Mesendoderm (in vitro differentiated cells): ENCODE results near the gene MLH1.
A peak's percentile ranks its signal among the peaks of the same experiment; 100 is the strongest.

Source experiments
- DNase-seq: peaks from one replicate; pipeline ENCODE4 v3.0.0; 2013
- H2AK5ac ChIP-seq: 2 replicates; pipeline ENCODE4 v1.6.1; 2013; ENCODE audit warnings: low read length, inconsistent platforms
- H2BK120ac ChIP-seq: 2 replicates; pipeline ENCODE4 v1.6.1; 2013; ENCODE audit warnings: low read depth, mild to moderate bottlenecking, low read length, moderate library complexity, mixed read lengths
- H2BK15ac ChIP-seq: replicated peaks from 2 replicates; pipeline ENCODE4 v1.6.1; 2013; ENCODE audit warnings: low read depth, mild to moderate bottlenecking, moderate library complexity
- H2BK5ac ChIP-seq: 2 replicates; pipeline ENCODE4 v1.6.1; 2013; ENCODE audit warnings: low read length, inconsistent platforms
- H3K18ac ChIP-seq: 2 replicates; pipeline ENCODE4 v1.6.1; 2013; ENCODE audit warnings: mild to moderate bottlenecking, low read length, mixed read lengths
- H3K23ac ChIP-seq: one replicate; pipeline ENCODE4 v1.6.1; 2013; ENCODE audit warnings: low read length
- H3K27ac ChIP-seq: 2 replicates; pipeline ENCODE4 v1.5.1; 2013; ENCODE audit warnings: low read depth, mild to moderate bottlenecking, inconsistent platforms, low read length, moderate library complexity
- H3K27me3 ChIP-seq: 2 replicates; pipeline ENCODE4 v1.6.1; 2013; ENCODE audit warnings: low read length, control low read depth, mild to moderate bottlenecking, inconsistent platforms; ENCODE audit not compliant: insufficient read depth, poor library complexity
- H3K36me3 ChIP-seq: 2 replicates; pipeline ENCODE4 v1.6.1; 2013; ENCODE audit warnings: low read length, inconsistent platforms; ENCODE audit not compliant: control insufficient read depth, insufficient read depth
- H3K4ac ChIP-seq: one replicate; pipeline ENCODE4 v1.6.1; 2013; ENCODE audit warnings: low read depth, mild to moderate bottlenecking, low read length, moderate library complexity
- H3K4me1 ChIP-seq: 2 replicates; pipeline ENCODE4 v1.6.1; 2013; ENCODE audit warnings: low read depth, low read length, inconsistent platforms; ENCODE audit not compliant: control insufficient read depth
- H3K4me2 ChIP-seq: 2 replicates; pipeline ENCODE4 v1.6.1; 2013; ENCODE audit warnings: low read length
- H3K4me3 ChIP-seq: 2 replicates; pipeline ENCODE4 v1.5.1; 2013; ENCODE audit warnings: mild to moderate bottlenecking, low read length
- H3K56ac ChIP-seq: one replicate; pipeline ENCODE4 v1.6.1; 2013; ENCODE audit warnings: low read length
- H3K79me1 ChIP-seq: 2 replicates; pipeline ENCODE4 v1.6.1; 2013; ENCODE audit warnings: low read length, inconsistent platforms
- H3K79me2 ChIP-seq: 2 replicates; pipeline ENCODE4 v1.6.1; 2013; ENCODE audit warnings: mild to moderate bottlenecking, low read length; ENCODE audit not compliant: control insufficient read depth, insufficient read depth
- H3K9ac ChIP-seq: 2 replicates; pipeline ENCODE4 v1.6.1; 2013; ENCODE audit warnings: low read length, inconsistent platforms
- H4K5ac ChIP-seq: one replicate; pipeline ENCODE4 v1.6.1; 2013; ENCODE audit warnings: low read length
- H4K8ac ChIP-seq: one replicate; pipeline ENCODE4 v1.6.1; 2013; ENCODE audit warnings: low read depth, mild to moderate bottlenecking, control low read depth, low read length, moderate library complexity
- WGBS: extraction: QIAGEN DNeasy Blood & Tissue Kit; methylation state at CpG from one replicate; pipeline ENCODE4 v1.1.7; 2013; ENCODE audit warnings: low lambda C conversion rate, missing lambda C conversion rate; ENCODE audit not compliant: insufficient coverage; ENCODE audit errors: extremely low coverage; 5-methylcytosine and 5-hydroxymethylcytosine counted together

The MLH1 gene

DNA sequence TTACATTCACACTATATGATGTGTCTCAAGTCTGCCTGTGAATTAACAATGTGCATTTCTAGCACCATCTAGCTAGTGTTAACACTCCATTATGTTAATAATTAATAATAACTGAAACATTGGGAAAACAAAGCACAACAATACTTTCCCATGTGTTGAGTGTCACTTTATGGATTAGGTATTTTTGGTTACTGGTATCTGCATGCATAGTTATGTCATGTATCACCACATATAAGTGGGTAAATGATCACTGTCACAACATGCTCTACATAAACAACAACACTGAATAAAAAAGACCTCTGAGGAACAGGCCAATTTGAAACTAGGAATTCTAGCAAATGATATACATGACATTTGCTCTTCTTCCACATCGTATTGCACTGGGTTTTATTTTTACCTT, 74.7 kb downstream of the MLH1 start:
- H3K9ac ChIP-seq, result no peak overlapping the region
- no peak overlapping the region for H3K4ac ChIP-seq
- H3K18ac ChIP-seq, result no peak overlapping the region
- no peaks in the 10 kb centered on the region for H3K36me3 ChIP-seq
- H2BK5ac ChIP-seq, result no peak overlapping the region
- DNase-seq, result no peak
- no peak overlapping the region for H3K4me2 ChIP-seq
- no peak overlapping the region for H4K8ac ChIP-seq
- no peak overlapping the region for H3K27ac ChIP-seq
- H2BK120ac ChIP-seq, result no peak overlapping the region
- no peaks in the 10 kb centered on the region for H3K27me3 ChIP-seq
- H3K23ac ChIP-seq, result no peak overlapping the region
- H2AK5ac ChIP-seq, result no peak overlapping the region
- no peak overlapping the region for H3K4me3 ChIP-seq
- H2BK15ac ChIP-seq, result no peak overlapping the region
- no peaks in the 10 kb centered on the region for H3K79me2 ChIP-seq
- no peaks in the 10 kb centered on the region for H3K79me1 ChIP-seq
- no peak overlapping the region for H3K56ac ChIP-seq
- H4K5ac ChIP-seq, result no peak overlapping the region
- WGBS, result no CpG with 5 or more reads among the region's 1 CpG
- no peaks in the 10 kb centered on the region for H3K4me1 ChIP-seq

DNA sequence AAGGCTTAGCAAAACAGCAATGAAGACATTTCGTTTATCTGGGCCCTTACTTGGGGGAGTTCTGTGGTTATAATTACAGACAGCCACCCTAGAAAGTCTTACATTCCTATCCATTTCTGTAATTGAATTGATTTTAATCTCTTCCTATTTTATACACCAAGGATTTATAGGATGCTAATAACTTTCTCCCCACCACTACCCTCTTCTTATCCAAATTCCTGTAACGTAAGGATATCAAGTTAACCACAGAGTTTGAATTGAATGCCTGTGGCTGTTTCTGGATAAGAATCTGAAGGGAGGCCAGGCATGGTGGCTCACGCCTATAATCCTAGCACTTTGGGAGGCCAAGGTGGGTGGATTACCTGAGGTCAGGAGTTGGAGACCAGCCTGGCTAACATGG, 78.6 kb downstream of the MLH1 start:
- no peaks in the 10 kb centered on the region for H3K79me2 ChIP-seq

DNA sequence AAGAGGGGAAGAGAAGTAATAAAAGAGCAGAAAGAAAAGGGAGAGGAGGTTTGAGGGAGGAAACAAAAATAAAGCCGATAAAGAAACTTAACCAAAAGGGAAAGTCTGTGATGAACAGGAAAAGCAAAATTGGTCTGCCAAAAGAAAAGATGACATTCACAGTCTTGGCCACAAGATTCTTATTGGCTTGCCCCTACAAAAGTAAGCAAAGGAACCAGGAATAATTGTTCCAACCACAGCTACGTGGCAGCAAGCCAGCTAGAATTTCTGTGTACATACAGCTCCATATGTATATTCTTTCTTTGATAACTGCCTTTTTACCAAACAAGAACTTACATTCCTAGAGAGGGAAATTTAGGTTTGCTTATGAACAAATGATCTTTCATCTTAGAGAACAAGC, 79.6 kb downstream of the MLH1 start:
- Histone ChIP-seq H2BK120ac (no peak overlapping the region), H3K4ac (no peak overlapping the region), H3K4me1 (no peaks in the 10 kb centered on the region), H2AK5ac (no peak overlapping the region), H4K8ac (no peak overlapping the region), H3K79me2 (no peaks in the 10 kb centered on the region), H3K4me3 (no peak overlapping the region), H3K4me2 (no peak overlapping the region), H2BK15ac (no peak overlapping the region), H3K36me3 (no peaks in the 10 kb centered on the region), H3K56ac (no peak overlapping the region), H3K27ac (no peak overlapping the region), H3K18ac (no peak overlapping the region), H3K79me1 (no peaks in the 10 kb centered on the region), H3K27me3 (no peaks in the 10 kb centered on the region), H4K5ac (no peak overlapping the region), H2BK5ac (no peak overlapping the region), H3K23ac (no peak overlapping the region), H3K9ac (no peak overlapping the region)
- DNase-seq, result no peak
- no CpG with 5 or more reads among the region's 2 CpGs for WGBS

More for the DNA sequence above, 78.6 kb downstream of the MLH1 start:
- H3K36me3 ChIP-seq, result no peaks in the 10 kb centered on the region
- H2AK5ac ChIP-seq, result no peak overlapping the region
- no peak overlapping the region for H3K4ac ChIP-seq
- no peak overlapping the region for H3K27ac ChIP-seq
- no peaks in the 10 kb centered on the region for H3K4me1 ChIP-seq
- WGBS, result no CpG with 5 or more reads among the region's 3 CpGs
- no peaks in the 10 kb centered on the region for H3K79me1 ChIP-seq
- no peak overlapping the region for H4K5ac ChIP-seq
- no peak overlapping the region for H2BK5ac ChIP-seq
- no peak overlapping the region for H3K23ac ChIP-seq
- no peak overlapping the region for H4K8ac ChIP-seq
- H3K27me3 ChIP-seq, result no peaks in the 10 kb centered on the region
- peak; percentile 18 for DNase-seq
- H3K9ac ChIP-seq, result no peak overlapping the region
- no peak overlapping the region for H2BK120ac ChIP-seq
- no peak overlapping the region for H2BK15ac ChIP-seq
- H3K18ac ChIP-seq, result no peak overlapping the region
- no peak overlapping the region for H3K4me3 ChIP-seq
- no peak overlapping the region for H3K4me2 ChIP-seq
- no peak overlapping the region for H3K56ac ChIP-seq

DNA sequence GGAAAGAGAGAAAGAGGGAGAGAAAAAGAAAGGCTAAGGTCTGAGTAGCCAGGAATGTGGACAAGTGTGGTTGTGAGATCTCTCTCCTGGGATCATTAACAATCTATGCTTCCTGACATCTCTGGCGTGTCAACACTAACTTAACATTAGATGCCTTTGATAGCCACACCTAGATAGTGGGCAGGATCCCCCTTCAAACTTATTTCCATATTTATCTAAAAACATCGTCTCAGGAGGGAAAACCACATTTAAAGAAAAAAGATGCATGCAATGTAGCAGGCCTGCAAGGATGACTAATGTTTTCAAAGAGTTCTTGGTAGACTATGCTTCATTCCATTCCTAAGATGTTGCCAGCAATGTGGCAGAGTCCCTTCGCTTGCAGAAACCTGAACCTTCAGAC, 80.9 kb downstream of the MLH1 start:
- H3K18ac ChIP-seq, result no peak overlapping the region
- H3K36me3 ChIP-seq, result no peaks in the 10 kb centered on the region
- no peak overlapping the region for H2AK5ac ChIP-seq
- H3K4ac ChIP-seq, result no peak overlapping the region
- H2BK120ac ChIP-seq, result no peak overlapping the region
- DNase-seq, result peak; percentile 21
- no peak overlapping the region for H4K5ac ChIP-seq
- H3K9ac ChIP-seq, result no peak overlapping the region
- no peaks in the 10 kb centered on the region for H3K4me1 ChIP-seq
- H3K27ac ChIP-seq, result no peak overlapping the region
- no peak overlapping the region for H2BK15ac ChIP-seq
- no peaks in the 10 kb centered on the region for H3K79me1 ChIP-seq
- WGBS, result no CpG with 5 or more reads among the region's 3 CpGs
- H3K4me3 ChIP-seq, result no peak overlapping the region
- no peak overlapping the region for H3K56ac ChIP-seq
- H3K4me2 ChIP-seq, result no peak overlapping the region
- no peaks in the 10 kb centered on the region for H3K79me2 ChIP-seq
- H4K8ac ChIP-seq, result no peak overlapping the region
- no peak overlapping the region for H2BK5ac ChIP-seq
- no peaks in the 10 kb centered on the region for H3K27me3 ChIP-seq
- H3K23ac ChIP-seq, result no peak overlapping the region

DNA sequence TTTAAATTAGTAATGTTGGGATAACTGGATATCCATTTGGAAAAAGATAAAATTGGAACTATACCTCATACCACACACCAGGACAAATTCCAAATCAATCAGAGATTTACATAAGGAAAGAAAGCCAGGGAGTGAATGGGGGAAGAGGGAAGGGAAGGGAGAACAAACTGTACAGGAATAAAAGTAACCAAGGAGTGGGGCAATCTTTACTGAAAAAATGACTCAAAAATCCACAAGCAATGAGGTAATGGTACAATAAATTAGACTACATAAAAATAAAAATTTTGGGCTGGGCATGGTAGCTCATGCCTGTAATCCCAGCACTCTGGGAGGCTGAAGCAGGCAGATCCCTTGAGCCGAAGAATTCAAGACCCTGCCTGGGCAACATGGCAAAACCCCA, 82.6 kb downstream of the MLH1 start:
- Histone ChIP-seq H3K79me2 (no peaks in the 10 kb centered on the region), H3K36me3 (no peaks in the 10 kb centered on the region), H3K9ac (no peak overlapping the region), H3K18ac (no peak overlapping the region), H2AK5ac (no peak overlapping the region), H3K27ac (no peak overlapping the region), H3K4ac (no peak overlapping the region), H4K5ac (no peak overlapping the region), H3K56ac (no peak overlapping the region), H3K4me3 (no peak overlapping the region), H3K4me2 (no peak overlapping the region), H2BK5ac (no peak overlapping the region), H3K27me3 (no peaks in the 10 kb centered on the region), H3K79me1 (no peaks in the 10 kb centered on the region), H2BK15ac (no peak overlapping the region), H3K23ac (no peak overlapping the region), H4K8ac (no peak overlapping the region), H3K4me1 (no peaks in the 10 kb centered on the region), H2BK120ac (no peak overlapping the region)
- no peak for DNase-seq
- WGBS, result no CpG with 5 or more reads among the region's 1 CpG

DNA sequence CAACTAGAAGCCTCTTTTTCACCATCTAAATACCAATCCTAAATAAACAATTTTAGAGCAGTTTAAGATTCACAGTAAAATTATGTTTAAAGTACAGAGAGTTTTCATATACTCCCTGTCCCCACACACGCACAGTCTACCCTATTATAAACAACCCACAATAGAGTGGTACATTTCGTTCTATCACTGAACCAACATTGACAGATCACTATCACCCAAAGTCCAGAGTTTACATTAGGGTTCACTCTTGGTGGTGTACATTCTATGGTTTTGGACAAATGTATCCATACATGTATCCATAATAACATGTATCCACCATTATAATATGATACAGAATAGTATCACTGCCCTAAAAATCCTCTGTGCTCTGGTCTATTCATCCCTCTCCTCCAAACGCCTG, 89.0 kb downstream of the MLH1 start:
- no peak overlapping the region for H4K8ac ChIP-seq
- H3K27me3 ChIP-seq, result no peaks in the 10 kb centered on the region
- H2BK5ac ChIP-seq, result no peak overlapping the region
- H3K9ac ChIP-seq, result no peak overlapping the region
- H3K79me1 ChIP-seq, result no peaks in the 10 kb centered on the region
- H2BK15ac ChIP-seq, result no peak overlapping the region
- H3K36me3 ChIP-seq, result no peaks in the 10 kb centered on the region
- H3K4me3 ChIP-seq, result no peak overlapping the region
- H3K79me2 ChIP-seq, result no peaks in the 10 kb centered on the region
- no peak overlapping the region for H3K4me2 ChIP-seq
- H3K56ac ChIP-seq, result no peak overlapping the region
- no peak overlapping the region for H2AK5ac ChIP-seq
- no peak overlapping the region for H2BK120ac ChIP-seq
- H3K4ac ChIP-seq, result no peak overlapping the region
- H3K27ac ChIP-seq, result no peak overlapping the region
- no peak overlapping the region for H4K5ac ChIP-seq
- H3K4me1 ChIP-seq, result no peaks in the 10 kb centered on the region
- H3K18ac ChIP-seq, result no peak overlapping the region
- no peak overlapping the region for H3K23ac ChIP-seq
- DNase-seq, result no peak
- no CpG with 5 or more reads among the region's 3 CpGs for WGBS
